GM19240 (cell line): ENCODE data around the gene FRMD4B.

Experiments used
- DNase-seq: peaks from one replicate; pipeline ENCODE4 v3.0.0; 2011; ENCODE audit warnings: low spot score; ENCODE audit not compliant: insufficient read length

Gene FRMD4B

DNA sequence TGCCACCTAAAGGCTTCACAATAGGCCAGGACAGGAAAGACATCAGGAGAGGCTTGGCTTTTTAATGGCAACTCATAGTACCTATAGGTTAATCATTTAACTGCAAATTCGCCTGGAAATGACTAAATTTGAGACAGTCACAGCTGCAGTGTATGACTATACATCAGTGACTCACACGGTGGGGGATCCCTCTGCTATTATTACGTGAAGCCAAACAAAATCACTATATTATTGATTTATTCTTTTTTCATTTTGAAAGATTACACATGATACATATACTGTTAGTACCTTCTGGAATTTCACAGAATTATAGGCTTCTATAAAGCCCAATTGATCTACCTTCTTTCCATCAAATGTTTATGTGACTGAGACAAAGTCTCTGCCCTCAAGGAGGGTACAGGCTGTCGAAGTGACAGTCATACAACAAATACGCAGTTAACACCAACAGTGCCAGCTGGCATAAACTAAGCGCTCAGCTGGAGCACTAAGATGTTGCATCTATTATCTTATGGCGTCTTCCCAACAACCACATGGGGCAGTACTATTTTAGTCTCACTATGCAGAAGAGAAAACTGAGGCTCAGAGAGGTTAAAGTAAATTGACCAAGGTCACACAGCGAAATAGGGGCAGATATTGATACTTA lies 181.5 kb downstream of the FRMD4B start:
- no peak for DNase-seq

GRCh38 chr3:69203631-69204314 lies 182.1 kb downstream of the FRMD4B start:
- DNase-seq: no peak

DNA sequence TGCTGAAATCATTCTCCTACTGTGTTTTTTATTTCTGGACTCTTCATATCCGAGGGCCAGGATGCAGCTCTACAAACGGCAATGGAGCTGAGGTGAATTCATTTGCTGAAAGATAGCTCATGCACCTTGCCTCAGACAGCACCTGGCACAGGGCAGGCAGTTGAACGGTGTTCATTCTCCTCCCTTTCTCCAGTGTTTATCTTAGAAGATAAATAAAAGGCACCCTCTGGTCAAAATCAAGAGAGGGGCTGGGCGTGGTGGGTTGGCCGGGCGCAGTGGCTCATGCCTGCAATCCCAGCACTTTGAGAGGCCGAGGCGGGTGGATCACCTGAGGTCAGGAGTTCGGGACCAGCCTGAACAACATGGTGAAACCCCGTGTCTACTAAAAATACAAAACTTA lies 184.2 kb downstream of the FRMD4B start:
- no peak for DNase-seq

- no peak for DNase-seq
Observed at GRCh38 chr3:69200384-69201068, 185.4 kb downstream of the FRMD4B start.

- DNase-seq: no peak
Observed at GRCh38 chr3:69199942-69200341, 185.9 kb downstream of the FRMD4B start.

DNA sequence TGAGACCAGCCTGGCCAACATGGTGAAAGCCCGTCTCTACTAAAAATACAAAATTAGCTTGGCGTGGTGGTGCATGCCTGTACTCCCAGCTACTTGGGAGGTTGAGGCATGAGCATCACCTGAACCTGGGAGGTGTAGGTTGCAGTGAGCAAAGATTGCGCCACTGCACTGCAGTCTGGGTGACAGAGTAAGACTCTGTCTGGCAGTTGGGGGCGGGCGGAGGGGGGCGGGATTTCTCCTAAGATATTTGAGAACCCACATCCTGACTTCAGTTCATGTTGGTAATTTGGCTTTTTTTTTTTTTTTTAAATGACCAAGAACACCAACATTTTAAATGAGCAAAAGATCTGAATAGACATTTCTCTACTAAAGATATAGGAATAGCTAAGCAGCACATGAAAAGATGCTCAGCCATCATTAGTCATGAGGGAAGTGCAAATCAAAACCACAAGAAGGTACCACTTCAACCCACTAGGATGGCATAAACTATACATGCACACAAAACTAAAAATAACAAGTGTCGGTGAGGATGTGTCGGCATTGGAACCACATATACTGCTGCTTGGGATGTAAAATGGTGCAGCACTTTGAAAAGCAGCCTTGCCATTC lies 187.9 kb downstream of the FRMD4B start:
- DNase-seq: no peak

- DNase-seq: no peak
Observed at GRCh38 chr3:69197455-69197854, 188.4 kb downstream of the FRMD4B start.

DNA sequence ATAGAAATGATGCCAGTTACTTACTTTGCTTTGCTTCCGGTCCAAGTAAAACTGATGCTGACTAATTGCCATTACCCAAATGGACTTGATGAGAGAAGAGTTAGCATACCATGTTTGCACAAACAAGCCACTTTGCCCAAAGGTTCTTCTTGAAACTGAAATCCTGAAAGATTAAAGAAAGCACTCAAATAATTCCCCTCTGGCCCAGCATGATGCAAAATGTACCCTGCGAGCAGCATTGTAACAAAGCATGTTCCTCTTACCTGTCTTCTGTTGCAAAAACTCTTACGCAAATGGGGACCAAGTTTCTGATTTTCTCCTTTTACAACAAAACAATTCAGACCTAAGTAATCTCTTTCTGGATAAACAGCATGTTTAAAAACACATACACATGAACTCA lies 189.0 kb downstream of the FRMD4B start:
- no peak for DNase-seq

- DNase-seq: no peak
Observed at GRCh38 chr3:69194431-69195165, 191.3 kb downstream of the FRMD4B start.

- DNase-seq: no peak
Observed at GRCh38 chr3:69193749-69194148, 192.1 kb downstream of the FRMD4B start.

DNA sequence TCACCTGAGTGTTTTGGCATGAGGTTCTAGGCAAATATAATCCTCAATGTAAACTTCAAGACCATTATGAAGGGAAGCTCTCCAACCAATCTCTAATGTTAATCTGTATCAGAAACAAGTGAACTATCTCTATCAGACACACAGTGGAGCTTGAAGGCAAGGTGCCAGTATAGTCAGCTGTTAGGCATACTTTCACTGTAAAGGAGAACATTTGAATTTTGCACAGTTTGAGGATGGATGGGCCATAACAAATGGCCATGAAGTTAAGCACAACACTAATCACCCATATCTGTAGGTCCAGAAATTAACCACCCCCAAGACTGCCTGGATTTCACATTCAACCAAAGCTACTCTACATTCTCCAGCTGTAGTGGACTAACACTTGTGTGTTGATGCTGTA lies 194.4 kb downstream of the FRMD4B start:
- DNase-seq: no peak

GRCh38 chr3:69189487-69189886 lies 196.4 kb downstream of the FRMD4B start:
- DNase-seq: no peak

- DNase-seq: no peak
Observed at GRCh38 chr3:69186575-69187093, 199.3 kb downstream of the FRMD4B start.

DNA sequence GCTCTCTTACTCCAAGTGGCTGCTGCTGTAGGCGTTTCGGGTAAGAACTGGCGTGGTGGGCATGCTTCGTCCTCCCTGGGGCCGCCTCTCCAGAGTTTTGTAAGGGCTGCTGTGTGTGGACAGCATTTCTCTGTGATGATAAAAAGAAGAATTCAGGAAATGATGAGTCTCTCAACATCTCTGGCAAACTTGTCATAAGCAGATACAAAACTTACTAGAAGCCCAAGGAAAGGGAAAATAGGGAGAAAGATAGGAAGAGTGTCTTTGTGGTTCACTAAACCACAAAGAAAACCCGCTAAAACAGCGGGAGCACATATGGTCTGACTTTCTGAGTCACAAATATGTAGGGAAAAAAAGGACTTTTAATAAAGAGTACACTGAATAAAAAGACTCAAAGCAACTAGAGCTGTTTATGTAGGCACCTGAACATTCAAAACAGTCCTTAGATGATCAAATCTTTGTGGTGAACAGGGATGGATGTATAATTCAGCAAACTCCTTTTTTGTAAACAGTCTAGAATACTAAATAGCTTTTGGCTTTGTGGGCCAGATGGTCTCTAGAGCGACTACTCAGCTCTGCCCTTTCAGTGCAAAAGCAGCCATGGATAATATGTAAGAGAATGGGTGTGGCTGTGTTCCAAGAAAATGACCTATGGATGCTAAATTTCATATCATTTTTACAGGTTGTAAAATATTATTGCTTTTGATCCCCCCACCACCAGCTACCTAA lies 203.1 kb downstream of the FRMD4B start:
- DNase-seq: no peak

GRCh38 chr3:69181592-69182211 lies 204.2 kb downstream of the FRMD4B start:
- no peak for DNase-seq

DNA sequence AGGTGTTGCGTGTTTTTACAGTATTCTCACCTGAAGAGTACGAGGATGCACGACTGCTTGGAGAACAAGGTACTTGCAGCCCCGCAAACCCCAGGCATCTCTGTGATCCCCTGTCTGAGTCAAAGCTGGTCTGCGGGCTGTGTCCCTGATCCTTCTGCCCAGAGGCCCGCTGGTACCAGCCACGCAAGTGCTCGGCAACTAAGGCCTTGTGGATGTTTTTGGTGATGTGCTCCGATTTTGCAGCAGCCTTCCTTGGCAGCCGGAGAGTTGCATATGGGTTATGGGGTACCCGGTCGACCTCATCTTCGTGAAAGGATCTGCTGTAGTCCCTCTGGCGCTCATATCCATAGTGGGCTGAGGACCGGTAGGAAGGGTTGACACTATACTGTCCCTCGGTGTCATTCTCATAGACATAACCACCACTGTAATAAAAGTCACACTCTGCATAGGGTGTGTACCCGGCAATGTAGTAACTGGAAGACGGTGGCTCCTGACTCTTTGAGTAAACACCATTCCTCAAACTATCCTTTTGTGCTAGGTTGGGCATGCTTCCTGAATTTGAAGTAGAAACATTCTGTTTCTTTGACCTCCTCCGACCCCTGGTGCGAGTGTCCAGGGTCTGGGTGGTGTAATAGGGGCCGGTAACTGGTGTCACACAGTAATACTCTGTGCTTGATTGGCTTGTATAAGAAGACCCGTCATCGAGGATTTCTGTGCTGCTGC lies 204.9 kb downstream of the FRMD4B start:
- no peak for DNase-seq

GRCh38 chr3:69179740-69180372 lies 206.0 kb downstream of the FRMD4B start:
- DNase-seq: no peak

DNA sequence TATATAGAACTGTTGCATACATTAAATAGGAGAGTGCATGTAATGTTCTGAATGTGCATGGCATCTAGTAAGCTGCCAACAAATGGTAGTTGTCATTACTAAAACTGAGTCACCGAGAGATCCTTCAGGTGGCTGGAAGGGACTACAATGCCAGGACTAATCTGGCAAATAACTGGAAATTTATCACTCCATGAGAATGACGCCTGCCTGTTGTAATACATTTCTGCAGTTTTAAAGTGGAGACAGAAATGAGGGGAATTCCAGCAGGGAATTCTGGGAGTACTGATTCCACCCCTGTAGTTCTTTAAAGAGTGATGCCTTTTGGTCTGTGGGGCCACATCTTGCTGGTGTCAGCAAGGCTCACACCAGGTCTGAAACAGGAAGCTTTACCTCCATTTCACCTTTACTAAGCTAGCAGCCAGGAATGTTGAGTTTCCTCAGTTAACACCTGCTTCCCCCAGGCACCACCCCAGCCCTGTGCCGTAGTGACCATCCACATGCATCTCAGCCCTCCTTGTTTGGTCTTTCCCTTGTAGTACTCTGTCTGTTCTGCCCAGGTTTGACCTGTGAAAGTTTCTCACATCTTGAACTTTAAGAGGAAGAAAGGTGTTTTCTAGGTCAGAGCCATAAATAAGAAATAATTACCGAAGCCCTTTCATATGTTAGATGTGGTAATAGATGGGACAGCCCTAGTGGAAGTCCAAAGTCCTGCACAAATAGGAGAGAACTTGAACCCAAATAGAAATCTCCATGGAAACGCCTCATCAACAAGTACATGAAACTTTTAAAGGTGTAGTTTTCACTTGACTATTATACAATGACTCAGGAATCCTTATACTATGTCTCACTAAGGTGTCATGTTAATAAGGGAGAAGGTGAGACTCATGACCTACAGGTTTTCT lies 206.8 kb downstream of the FRMD4B start:
- no peak for DNase-seq
